ENCODE measurements around the gene RAB10.
"Not testable (repeated sequence)": the region's sequence is repeated elsewhere in the genome, so short reads cannot be mapped to it uniquely, and the experiment has no call there.

The RAB10 gene

DNA sequence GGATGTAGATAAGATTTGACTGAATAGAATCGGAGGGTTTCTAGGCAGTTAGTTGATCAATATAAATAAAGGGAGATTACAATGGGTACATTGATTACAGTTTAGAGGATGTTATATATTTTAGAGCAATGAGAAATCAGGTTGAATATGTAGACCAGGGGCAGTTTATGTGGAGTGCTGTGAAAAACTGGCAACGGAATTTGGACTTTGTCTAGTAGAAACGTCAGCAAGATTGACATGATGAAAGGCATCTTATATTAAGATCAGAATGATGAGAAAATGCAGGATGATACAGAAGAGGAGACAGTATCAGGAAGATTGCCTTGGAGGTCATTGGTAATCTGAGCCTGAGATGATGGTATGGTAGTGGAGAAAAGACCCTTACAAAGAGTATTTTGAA is 39.9 kb downstream of the RAB10 start:
- no peak for DNase-seq (ENCODE audit: low read depth)
- no peak overlapping the region for H3K4me3 ChIP-seq (ENCODE audit: low read depth, low read length)
- TF ChIP-seq, protein P1, sequence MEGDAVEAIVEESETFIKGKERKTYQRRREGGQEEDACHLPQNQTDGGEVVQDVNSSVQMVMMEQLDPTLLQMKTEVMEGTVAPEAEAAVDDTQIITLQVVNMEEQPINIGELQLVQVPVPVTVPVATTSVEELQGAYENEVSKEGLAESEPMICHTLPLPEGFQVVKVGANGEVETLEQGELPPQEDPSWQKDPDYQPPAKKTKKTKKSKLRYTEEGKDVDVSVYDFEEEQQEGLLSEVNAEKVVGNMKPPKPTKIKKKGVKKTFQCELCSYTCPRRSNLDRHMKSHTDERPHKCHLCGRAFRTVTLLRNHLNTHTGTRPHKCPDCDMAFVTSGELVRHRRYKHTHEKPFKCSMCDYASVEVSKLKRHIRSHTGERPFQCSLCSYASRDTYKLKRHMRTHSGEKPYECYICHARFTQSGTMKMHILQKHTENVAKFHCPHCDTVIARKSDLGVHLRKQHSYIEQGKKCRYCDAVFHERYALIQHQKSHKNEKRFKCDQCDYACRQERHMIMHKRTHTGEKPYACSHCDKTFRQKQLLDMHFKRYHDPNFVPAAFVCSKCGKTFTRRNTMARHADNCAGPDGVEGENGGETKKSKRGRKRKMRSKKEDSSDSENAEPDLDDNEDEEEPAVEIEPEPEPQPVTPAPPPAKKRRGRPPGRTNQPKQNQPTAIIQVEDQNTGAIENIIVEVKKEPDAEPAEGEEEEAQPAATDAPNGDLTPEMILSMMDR (IDR thresholded peaks at IDR 0.05; ENCODE audit: insufficient read depth, low read depth, low read length, missing control alignments), result no peak

DNA sequence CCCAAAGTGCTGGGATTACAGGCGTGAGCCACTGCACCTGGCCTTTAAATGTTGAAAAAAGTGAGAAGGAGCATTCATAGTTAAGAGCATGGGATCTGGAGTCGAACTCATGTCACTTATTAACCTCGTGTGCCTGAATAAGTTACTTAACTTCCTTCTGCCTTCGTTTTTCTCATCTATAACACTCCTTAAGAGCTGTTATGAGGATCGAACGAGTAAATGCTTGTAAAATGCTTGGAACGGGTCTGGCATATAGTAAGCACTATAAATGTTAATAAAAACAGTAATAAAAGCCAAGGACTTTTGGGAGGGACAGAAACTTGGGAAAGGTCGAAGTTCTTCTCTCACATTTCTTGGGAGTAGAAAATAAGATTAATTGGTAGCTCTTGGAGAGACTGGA is 40.8 kb downstream of the RAB10 start:
- H3K4me3 ChIP-seq (ENCODE audit: low read depth, low read length), result no peak overlapping the region
- TF ChIP-seq, protein P1 (IDR thresholded peaks at IDR 0.05; ENCODE audit: insufficient read depth, low read depth, low read length, missing control alignments), result no peak
- no peak for DNase-seq (ENCODE audit: low read depth)

DNA sequence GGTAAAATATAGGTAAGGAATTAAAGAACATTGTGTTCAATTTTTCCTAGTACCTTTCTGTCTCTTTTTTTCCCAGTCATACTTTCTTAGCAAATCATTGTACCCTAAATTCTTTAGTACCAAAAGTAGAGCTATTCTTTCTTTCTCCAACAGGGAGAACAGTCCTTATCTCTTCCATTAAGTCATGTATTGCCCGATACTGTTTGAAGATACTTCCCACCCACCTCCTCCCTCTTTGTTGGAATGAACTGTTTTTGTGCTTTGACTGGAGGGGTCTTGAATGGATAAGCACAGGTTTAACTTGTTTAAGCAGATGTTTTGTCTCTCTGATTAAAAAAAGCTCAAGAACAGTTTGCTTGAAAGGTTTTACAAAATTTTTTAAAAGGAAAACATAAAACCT is 41.3 kb downstream of the RAB10 start:
- H3K4me3 ChIP-seq (ENCODE audit: low read depth, low read length), result no peak overlapping the region
- TF ChIP-seq, protein P1 (IDR thresholded peaks at IDR 0.05; ENCODE audit: insufficient read depth, low read depth, low read length, missing control alignments), result no peak
- no peak for DNase-seq (ENCODE audit: low read depth)

DNA sequence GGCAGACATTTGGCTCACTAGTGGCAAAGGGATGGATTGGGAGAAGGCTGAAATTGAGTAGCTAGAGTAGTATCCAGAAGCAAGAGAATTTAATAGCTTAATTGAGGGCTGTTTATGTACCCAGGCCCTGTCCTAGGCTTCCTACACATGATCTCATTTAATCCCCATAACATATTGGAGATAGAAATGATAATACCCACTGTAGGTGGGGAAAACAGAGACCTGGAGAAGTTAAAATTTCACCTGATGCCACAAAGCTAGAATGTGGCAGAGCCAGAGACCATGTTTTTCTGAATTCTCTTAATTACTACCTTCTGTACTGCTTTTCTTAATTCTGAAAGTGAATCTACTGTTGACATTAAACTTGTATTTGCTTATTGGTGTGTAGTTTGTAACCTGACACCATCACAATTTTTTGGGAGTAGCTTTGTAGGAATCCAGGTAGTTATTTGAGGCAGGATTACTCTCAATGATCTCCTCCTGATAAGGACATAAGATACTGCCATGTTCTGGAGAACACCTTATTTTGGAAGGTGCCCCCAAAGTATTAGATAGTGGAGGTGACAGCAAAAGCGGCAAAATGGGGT is 42.2 kb downstream of the RAB10 start:
- H3K4me3 ChIP-seq (ENCODE audit: low read depth, low read length), result no peak overlapping the region
- TF ChIP-seq, protein P1 (IDR thresholded peaks at IDR 0.05; ENCODE audit: insufficient read depth, low read depth, low read length, missing control alignments), result no peak
- no peak for DNase-seq (ENCODE audit: low read depth)

DNA sequence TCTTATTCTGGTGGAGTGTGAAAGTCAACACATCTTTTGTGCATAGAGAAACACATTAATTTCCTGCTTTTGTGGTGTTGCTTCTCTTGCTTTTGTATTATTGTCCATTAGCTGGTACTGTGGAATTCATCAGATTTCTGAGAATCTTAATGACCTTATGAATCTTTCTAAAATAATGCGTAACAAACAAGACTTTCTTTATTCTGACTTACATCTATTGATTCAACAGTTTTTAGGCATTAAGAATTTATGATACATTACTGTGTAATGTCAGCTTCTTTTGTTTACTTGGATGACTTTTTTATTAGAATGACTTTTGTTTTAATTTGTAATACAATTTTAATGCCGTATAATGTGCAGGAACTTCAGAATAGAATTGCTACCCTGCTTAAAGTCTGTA is 43.4 kb downstream of the RAB10 start:
- TF ChIP-seq, protein P1 (IDR thresholded peaks at IDR 0.05; ENCODE audit: insufficient read depth, low read depth, low read length, missing control alignments), result no peak
- DNase-seq (ENCODE audit: low read depth), result no peak
- no peak overlapping the region for H3K4me3 ChIP-seq (ENCODE audit: low read depth, low read length)

DNA sequence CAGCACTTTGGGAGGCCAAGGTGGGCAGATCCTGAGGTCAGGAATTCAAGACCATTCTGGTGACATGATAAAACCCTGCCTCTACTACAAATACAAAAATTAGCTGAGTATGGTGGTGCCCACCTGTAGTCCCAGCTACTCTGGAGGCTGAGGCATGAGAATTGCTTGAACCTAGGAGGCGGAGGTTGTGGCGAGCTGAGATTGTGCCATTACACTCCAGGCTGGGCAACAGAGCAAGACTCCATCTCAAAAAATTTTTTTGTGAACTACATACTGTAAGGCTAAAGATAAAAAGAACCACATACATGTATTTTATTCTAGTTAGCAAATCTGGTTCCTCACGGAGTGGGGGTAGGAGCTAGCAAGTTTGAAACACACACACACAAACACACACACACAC is 45.1 kb downstream of the RAB10 start:
- no peak overlapping the region for H3K4me3 ChIP-seq (ENCODE audit: low read depth, low read length)
- no peak for DNase-seq (ENCODE audit: low read depth)
- TF ChIP-seq, protein P1 (IDR thresholded peaks at IDR 0.05; ENCODE audit: insufficient read depth, low read depth, low read length, missing control alignments), result no peak

DNA sequence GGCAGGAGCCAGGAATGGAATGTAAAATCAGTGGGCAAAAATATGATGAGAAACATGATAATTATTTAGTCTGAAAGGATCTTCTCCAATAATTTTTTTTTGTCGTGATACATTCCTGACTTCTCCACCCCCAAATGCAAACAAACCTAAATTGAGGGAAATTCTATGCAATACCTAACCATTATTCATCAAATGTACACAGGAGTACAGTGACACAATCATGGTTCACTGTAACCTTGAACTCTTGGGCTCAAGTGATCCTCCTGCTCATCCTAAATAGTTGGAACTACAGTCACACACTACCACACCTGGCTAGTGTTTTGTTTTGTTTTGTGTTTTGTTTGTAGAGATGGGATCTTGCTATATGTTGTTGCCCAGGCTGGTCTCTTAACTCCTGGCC is 46.5 kb downstream of the RAB10 start:
- no peak for DNase-seq (ENCODE audit: low read depth)
- H3K4me3 ChIP-seq (ENCODE audit: low read depth, low read length), result no peak overlapping the region
- TF ChIP-seq, protein P1 (IDR thresholded peaks at IDR 0.05; ENCODE audit: insufficient read depth, low read depth, low read length, missing control alignments), result no peak

DNA sequence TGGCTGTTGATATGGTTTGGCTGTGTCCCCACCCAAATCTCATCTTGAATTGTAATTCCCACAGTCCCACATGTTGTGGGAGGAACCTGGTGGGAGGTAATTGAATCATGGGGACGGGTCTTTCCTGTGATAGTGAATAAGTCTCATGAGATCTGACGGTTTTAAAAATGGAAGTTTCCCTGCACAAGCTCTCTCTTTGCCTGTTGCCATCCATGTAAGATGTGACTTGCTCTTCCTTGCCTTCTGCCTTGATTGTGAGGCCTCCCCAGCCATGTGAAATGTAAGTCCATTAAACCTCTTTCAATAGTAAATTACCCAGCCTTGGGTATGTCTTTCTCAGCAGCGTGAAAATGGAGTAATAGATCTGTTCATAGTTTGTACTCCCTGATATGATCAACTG is 47.0 kb downstream of the RAB10 start:
- DNase-seq (ENCODE audit: low read depth); H3K4me3 ChIP-seq (ENCODE audit: low read depth, low read length): not testable (repeated sequence)
